K562 (cell line): ENCODE measurements around the gene NXPH4.

Experiments
- CBX3 ChIP-seq, 2 experiments: IDR thresholded peaks; 1 replicate in 1 of 2; 2 replicates in 1 of 2; pipeline ENCODE4 v1.6.1; 2012; ENCODE audit warnings: inconsistent platforms in 2 of 2, low read length in 2 of 2, borderline replicate concordance in 1 of 2, control low read depth in 1 of 2
- FOXJ2 ChIP-seq: fragments of 200-800 bp; sonication (Bioruptor generic); IDR thresholded peaks from 2 replicates; pipeline ENCODE4 v1.6.1; 2016; ENCODE audit warnings: missing genetic modification characterization, missing compliant biosample characterization
- POLR2AphosphoS5 ChIP-seq: IDR thresholded peaks from 2 replicates; pipeline ENCODE4 v1.6.1; 2011; ENCODE audit warnings: mild to moderate bottlenecking, low read depth, low read length, moderate library complexity; ENCODE audit not compliant: control insufficient read depth, insufficient read depth
- TRIM24 ChIP-seq, 2 experiments: fragments of 450-650 bp; IDR thresholded peaks; 2 replicates each; pipeline ENCODE4 v1.6.1; 2016
- ZBED1 ChIP-seq: IDR thresholded peaks from 2 replicates; pipeline ENCODE4 v1.6.1; 2014
- ZFP36 ChIP-seq: fragments of 150-350 bp; IDR thresholded peaks from 2 replicates; pipeline ENCODE4 v1.6.1; 2018; ENCODE audit warnings: low read length, low read depth; ENCODE audit not compliant: partially characterized antibody
- TF ChIP-seq, protein P1 (sequence below), 3 experiments: IDR thresholded peaks in 2 of 3; conservative IDR thresholded peaks in 1 of 3; 2 replicates each; pipeline ENCODE4 v1.5.1; 2011 to 2012; ENCODE audit warnings: low read length in 3 of 3, mild to moderate bottlenecking in 3 of 3, control low read depth in 2 of 3, improper control_type of control experiment in 1 of 3, inconsistent platforms in 1 of 3, low read depth in 1 of 3, mixed read lengths in 1 of 3, moderate library complexity in 1 of 3; ENCODE audit not compliant: insufficient read depth in 2 of 3

DNA sequence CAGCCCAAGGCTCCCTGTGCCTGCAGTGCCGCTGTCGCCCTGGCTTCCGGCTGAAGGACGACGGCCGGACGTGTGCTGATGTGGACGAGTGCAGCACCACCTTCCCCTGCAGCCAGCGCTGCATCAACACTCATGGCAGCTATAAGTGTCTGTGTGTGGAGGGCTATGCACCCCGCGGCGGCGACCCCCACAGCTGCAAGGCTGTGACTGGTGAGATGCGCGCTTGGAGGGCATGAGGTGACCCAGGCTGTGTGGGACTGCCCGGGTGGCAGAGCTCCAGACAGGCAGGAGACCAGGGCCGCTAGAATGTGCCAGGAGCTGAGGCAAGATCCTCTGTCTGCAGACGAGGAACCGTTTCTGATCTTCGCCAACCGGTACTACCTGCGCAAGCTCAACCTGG is 19.6 kb upstream of the NXPH4 start:
- TF ChIP-seq, protein P1, sequence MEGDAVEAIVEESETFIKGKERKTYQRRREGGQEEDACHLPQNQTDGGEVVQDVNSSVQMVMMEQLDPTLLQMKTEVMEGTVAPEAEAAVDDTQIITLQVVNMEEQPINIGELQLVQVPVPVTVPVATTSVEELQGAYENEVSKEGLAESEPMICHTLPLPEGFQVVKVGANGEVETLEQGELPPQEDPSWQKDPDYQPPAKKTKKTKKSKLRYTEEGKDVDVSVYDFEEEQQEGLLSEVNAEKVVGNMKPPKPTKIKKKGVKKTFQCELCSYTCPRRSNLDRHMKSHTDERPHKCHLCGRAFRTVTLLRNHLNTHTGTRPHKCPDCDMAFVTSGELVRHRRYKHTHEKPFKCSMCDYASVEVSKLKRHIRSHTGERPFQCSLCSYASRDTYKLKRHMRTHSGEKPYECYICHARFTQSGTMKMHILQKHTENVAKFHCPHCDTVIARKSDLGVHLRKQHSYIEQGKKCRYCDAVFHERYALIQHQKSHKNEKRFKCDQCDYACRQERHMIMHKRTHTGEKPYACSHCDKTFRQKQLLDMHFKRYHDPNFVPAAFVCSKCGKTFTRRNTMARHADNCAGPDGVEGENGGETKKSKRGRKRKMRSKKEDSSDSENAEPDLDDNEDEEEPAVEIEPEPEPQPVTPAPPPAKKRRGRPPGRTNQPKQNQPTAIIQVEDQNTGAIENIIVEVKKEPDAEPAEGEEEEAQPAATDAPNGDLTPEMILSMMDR (IDR thresholded peaks at IDR 0.05 in 2 of 3, conservative IDR thresholded peaks at IDR 0.05 in 1 of 3; ENCODE audit: insufficient read depth in 2 of 3, low read depth in 1 of 3, low read length in 3 of 3): no peak
- no peak for TF ChIP-seq FOXJ2 (tag)
- no peak for TF ChIP-seq ZBED1
- no peak for TF ChIP-seq POLR2AphosphoS5
- TF ChIP-seq ZFP36: no peak
- TF ChIP-seq TRIM24 (IDR thresholded peaks at IDR 0.05): no peak
- no peak for TF ChIP-seq CBX3 (IDR thresholded peaks at IDR 0.05; ENCODE audit: borderline replicate concordance in 1 of 2, low read length in 2 of 2)
